Measurements from ENCODE around the gene KLHDC3. TPM values are rescaled to one million over a fixed set of nuclear protein-coding genes. Genes with fewer than 3 reads are reported as not detected.
A peak's percentile ranks its signal among the peaks of the same experiment; 100 is the strongest.

The KLHDC3 gene
- total and polyA plus RNA-seq, 2 of the 13 experiments (the other 11 are each of a cell fraction or from before 2014, with no cell fraction given), result 78.3 to 91.5 TPM

GRCh38 chr6:43053545-43054205, 39.6 kb downstream of the KLHDC3 start, which contains the start of gene CUL7 (continued):
- TF ChIP-seq SIX4 (CRISPR knock-in tag; IDR thresholded peaks at IDR 0.05), result peak; percentile 84
- peak; percentile 95; the same call in 1 of the 2 replicates for TF ChIP-seq KLF11 (CRISPR knock-in tag; IDR thresholded peaks at IDR 0.05)
- peak; percentile 92; the same call in 1 of the 2 replicates for TF ChIP-seq MYNN (CRISPR knock-in tag; IDR thresholded peaks at IDR 0.05; ENCODE audit: low read depth)
- no peak for TF ChIP-seq SAFB2 (CRISPR knock-in tag; IDR thresholded peaks at IDR 0.05; ENCODE audit: borderline replicate concordance, low read depth)
- TF ChIP-seq NRL (CRISPR knock-in tag; IDR thresholded peaks at IDR 0.05; ENCODE audit: borderline replicate concordance), result peak; percentile 96; the same call in 1 of the 2 replicates
- TF ChIP-seq YEATS4 (CRISPR knock-in tag; IDR thresholded peaks at IDR 0.05; ENCODE audit: borderline replicate concordance), result peak; percentile 98
- peak; percentile 98 for TF ChIP-seq SALL2 (CRISPR knock-in tag; IDR thresholded peaks at IDR 0.05)
- peak; percentile 58; the same call in 1 of the 2 replicates for TF ChIP-seq ZNF704 (CRISPR knock-in tag; IDR thresholded peaks at IDR 0.05; ENCODE audit: borderline replicate concordance)
- peak; percentile 94 for TF ChIP-seq KDM5B (CRISPR knock-in tag; IDR thresholded peaks at IDR 0.05; ENCODE audit: borderline replicate concordance)
- TF ChIP-seq EHMT2 (IDR thresholded peaks at IDR 0.05; ENCODE audit: borderline replicate concordance, low read depth, low read length), result no peak
- TF ChIP-seq ZSCAN30 (CRISPR knock-in tag; IDR thresholded peaks at IDR 0.05), result 0 out of 2 replicates have a peak, but pooled peaks have one; percentile 73
- TF ChIP-seq, protein P1, sequence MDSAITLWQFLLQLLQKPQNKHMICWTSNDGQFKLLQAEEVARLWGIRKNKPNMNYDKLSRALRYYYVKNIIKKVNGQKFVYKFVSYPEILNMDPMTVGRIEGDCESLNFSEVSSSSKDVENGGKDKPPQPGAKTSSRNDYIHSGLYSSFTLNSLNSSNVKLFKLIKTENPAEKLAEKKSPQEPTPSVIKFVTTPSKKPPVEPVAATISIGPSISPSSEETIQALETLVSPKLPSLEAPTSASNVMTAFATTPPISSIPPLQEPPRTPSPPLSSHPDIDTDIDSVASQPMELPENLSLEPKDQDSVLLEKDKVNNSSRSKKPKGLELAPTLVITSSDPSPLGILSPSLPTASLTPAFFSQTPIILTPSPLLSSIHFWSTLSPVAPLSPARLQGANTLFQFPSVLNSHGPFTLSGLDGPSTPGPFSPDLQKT (CRISPR knock-in tag; IDR thresholded peaks at IDR 0.05; ENCODE audit: borderline replicate concordance), result no peak
- TF ChIP-seq TEAD3 (CRISPR knock-in tag; optimal IDR thresholded peaks at IDR 0.05; ENCODE audit: borderline replicate concordance), result peak; percentile 83
- TF ChIP-seq AKNA (CRISPR knock-in tag; IDR thresholded peaks at IDR 0.05; ENCODE audit: borderline replicate concordance), result no peak
- TF ChIP-seq REL (CRISPR knock-in tag; conservative IDR thresholded peaks at IDR 0.05), result no peak; the same call in 1 of the 2 replicates
- TF ChIP-seq PHF20 (CRISPR knock-in tag; IDR thresholded peaks at IDR 0.05), result peak; percentile 91
- TF ChIP-seq PPARG (CRISPR knock-in tag; conservative IDR thresholded peaks at IDR 0.05), result peak; percentile 82
- TF ChIP-seq HNRNPH1 (optimal IDR thresholded peaks at IDR 0.05; ENCODE audit: low read depth, low read length), result peak; percentile 76
- no peak for TF ChIP-seq ZNF660 (CRISPR knock-in tag; IDR thresholded peaks at IDR 0.05; ENCODE audit: borderline replicate concordance, low read depth)
- TF ChIP-seq ZNF230 (CRISPR knock-in tag; IDR thresholded peaks at IDR 0.05), result peak; percentile 98
- peak; percentile 96 for TF ChIP-seq ZNF639 (CRISPR knock-in tag; conservative IDR thresholded peaks at IDR 0.05)
